Motor neuron (in vitro differentiated cells): ENCODE results near the gene CBX8. TPM values are rescaled to one million over a fixed set of nuclear protein-coding genes. Genes with fewer than 3 reads are reported as not detected.
"Not testable (repeated sequence)": the region's sequence is repeated elsewhere in the genome, so short reads cannot be mapped to it uniquely, and the experiment has no call there.

Source experiments
- ATAC-seq, 8 experiments: fragments of 200-7000 bp; cut with Tn5 transposase; replicated peaks in 6 of 8; 2 replicates each; pipeline ENCODE4 v1.8.0; 2021; ENCODE audit warnings: mild to moderate bottlenecking in 8 of 8, moderate library complexity in 8 of 8
- H3K27ac ChIP-seq, 2 donors: fragments of 250-450 bp; sonication (Bioruptor Pico); 2 replicates each; pipeline ENCODE4 v1.9.0; 2021; ENCODE audit warnings: antibody characterized with exemption in 2 of 2, mild to moderate bottlenecking in 2 of 2, moderate library complexity in 1 of 2
- H3K4me1 ChIP-seq, 2 donors: fragments of 250-450 bp; sonication (Bioruptor Pico); replicated peaks in 1 of 2; 2 replicates each; pipeline ENCODE4 v1.6.1; 2021; ENCODE audit warnings: antibody characterized with exemption in 2 of 2, mild to moderate bottlenecking in 2 of 2, moderate library complexity in 1 of 2
- H3K4me3 ChIP-seq, 5 donors: fragments of 250-450 bp; sonication (Bioruptor Pico); 2 replicates each; pipeline ENCODE4 v1.9.0; 2021; ENCODE audit warnings: antibody characterized with exemption in 5 of 5, mild to moderate bottlenecking in 5 of 5, moderate library complexity in 4 of 5
- WGBS, 10 experiments: fragments of 450-650 bp; shearing (Covaris generic); methylation state at CpG; one replicate each; pipeline ENCODE4 v1.0.0; 2022; 5-methylcytosine and 5-hydroxymethylcytosine counted together
- in situ Hi-C, 9 experiments: fragments of 400-800 bp; cut with MboI; loops; one replicate each; pipeline ENCODE4 v1.15.0; 2021; ENCODE audit warnings: low sequenced_read_pairs in 9 of 9, low pct_unique_long_range_greater_than_20kb in 2 of 9; ENCODE audit not compliant: unreplicated experiment in 9 of 9
- total RNA-seq, 8 experiments: library from RNA; unstranded; fragments of 300-600 nt; gene quantifications; 2 replicates each; pipeline versions ENCODE4 v1.2.3 to v1.2.4, GENCODE V29; 2022

The CBX8 gene
- total RNA-seq, 8 experiments from 2014 or later = 4.4 to 16.4 (median 11.9) TPM

DNA sequence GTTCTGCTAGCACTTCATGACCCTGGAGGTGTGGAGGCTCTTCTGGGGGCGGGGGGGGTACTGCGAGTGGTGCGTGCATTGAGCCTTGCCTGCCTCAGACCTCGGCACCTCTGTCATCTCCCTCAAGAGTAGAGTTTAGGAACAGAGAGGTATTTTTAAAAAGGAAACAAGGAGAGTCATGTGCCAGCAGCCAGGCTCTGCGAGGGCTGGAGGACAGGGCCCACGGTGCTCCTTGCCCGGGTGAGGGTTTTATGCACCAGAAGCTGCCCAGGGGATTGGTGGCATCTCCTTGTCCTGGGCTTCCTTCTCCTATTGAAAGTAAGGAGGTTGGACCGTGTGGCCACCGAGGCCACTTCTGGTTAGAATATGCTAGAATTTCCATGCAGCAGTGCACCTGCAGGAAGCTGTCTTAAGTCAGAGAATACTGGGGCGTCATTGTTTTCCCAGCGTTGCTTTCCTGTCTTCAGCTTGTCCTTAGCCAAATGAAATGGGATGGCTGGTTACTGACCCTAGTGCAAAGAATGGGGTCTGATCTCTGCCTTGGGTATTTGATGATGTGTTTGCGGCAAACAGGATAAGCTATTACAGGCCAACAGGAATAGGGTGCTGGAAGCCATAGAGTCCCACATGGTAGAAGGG is 15.7 kb downstream of the CBX8 start:
- ATAC-seq = no peak
- WGBS, 10 experiments = 77 to 100% (median 92%) methylated on average over 1 to 8 of the region's 12 CpGs; no CpG with 5 or more reads in 3 of the 10 experiments
- Histone ChIP-seq H3K4me1 (peaks cover 12 to 19% of the 10 kb centered on the region in 2 donors), H3K27ac (no peak overlapping the region), H3K4me3 (no peak overlapping the region)
- in situ Hi-C loops = no loop called here

DNA sequence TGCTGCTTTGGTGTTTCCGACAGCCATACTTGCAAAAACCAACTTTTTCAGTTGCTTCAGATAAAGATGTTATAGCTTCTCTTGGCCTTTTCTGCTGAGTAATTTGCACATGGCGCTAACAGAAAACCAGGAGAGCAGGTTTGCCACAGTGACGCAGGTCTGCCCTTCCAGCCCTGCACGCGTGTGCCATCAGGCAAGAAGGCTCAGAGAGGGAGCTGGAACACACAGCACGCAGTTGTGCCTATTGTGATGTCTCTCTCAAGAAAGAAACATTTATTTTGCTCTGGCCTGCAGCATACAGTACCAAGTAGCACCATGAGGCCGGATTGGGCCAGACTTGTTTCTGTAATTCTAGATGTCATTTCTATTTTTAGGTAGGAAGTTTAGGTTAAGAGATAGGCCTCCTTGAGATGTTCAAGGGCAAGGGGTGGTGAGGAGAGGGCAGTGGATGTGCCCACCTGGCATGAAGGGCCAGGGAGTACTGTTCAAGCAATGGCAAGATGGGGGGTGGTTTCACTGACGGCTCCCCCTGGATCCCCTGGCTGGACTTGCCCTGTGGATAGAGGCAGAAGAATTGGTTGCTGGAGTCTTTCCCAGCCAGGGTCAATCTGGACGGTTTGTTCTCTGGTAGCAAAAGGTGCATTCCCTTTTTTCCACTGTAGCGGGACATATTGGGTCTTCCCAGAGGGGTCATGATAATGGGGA is 17.1 kb downstream of the CBX8 start:
- no peak for ATAC-seq
- Histone ChIP-seq H3K27ac (no peak overlapping the region), H3K4me1 (peaks cover 19 to 29% of the 10 kb centered on the region in 2 donors), H3K4me3 (peak overlapping the region; percentile 70 to 90 (median 73))
- in situ Hi-C loops = no loop called here
- 83 to 100% (median 97%) methylated on average over 1 to 6 of the region's 10 CpGs; no CpG with 5 or more reads in 1 of the 10 experiments for WGBS, 10 experiments

DNA sequence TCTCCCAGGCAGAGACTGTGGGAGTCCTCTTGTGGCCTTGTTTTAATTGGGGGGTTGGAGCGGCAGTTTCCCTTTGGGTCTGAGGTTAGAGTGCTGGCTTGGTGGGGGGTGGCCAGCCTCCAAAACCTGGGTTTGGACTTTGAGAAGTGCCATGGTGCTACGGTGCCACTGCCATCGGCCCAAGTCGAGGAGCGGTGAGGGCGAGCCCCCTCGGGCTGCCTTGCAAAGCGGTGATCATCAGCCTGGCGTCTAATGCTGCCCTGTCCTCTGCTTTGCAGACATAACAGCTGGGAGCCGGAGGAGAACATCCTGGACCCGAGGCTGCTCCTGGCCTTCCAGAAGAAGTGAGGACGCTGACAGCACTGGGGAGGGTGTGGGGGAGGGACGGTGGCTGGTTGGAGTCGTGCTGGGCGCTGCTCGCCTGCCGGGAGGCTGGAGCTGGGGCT is 17.8 kb downstream of the CBX8 start:
- 0 to 100% (median 20%) methylated on average over 1 of the region's 17 CpGs; no CpG with 5 or more reads in 5 of the 10 experiments for WGBS, 10 experiments
- H3K27ac ChIP-seq = no peak overlapping the region
- peaks cover 19 to 29% of the 10 kb centered on the region in 2 donors for H3K4me1 ChIP-seq
- peak overlapping the region; percentile 70 to 90 (median 73) for H3K4me3 ChIP-seq
- ATAC-seq = peak in 5 of 8 experiments; percentile 6 to 20 (median 7)
- in situ Hi-C loops = no loop called here

DNA sequence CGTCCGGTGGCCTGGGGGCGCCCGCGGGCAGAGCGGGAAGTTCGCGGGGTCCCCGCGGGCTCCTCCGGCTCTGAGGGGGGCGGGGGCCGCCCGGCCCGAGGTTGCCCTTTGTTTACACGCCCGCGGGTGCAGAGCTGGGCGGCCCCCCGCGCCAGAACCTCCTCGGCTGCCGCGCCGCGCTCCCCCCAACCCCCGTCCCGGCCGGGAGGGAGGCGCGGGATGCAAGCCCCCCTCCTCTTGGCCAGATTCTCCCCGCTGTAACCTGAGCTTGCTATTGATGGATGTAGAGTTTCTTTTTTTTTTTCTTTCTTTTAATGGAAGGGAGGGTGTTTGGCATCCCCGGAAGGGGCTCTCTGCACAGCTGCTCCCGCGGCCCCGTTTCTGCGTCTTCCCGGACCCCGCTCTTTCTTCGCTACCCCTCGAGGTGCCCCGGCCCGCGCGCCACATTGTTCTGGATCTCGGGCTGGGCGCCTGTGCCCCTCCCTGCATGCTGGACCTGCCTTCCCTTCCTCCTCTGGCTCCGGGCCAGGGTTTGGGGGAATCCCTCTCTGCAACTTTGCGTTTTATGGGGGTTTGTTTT is 18.3 kb downstream of the CBX8 start:
- H3K4me1 ChIP-seq = peaks cover 19 to 29% of the 10 kb centered on the region in 2 donors
- in situ Hi-C loops = no loop called here
- peak overlapping the region; percentile 70 to 90 (median 73) for H3K4me3 ChIP-seq
- peak in 6 of 8 experiments; percentile 4 to 53 (median 47) for ATAC-seq
- 0 to 6% (median 3%) methylated on average over 2 to 17 of the region's 49 CpGs; no CpG with 5 or more reads in 6 of the 10 experiments for WGBS, 10 experiments
- peak overlapping the region; percentile 64 to 74 for H3K27ac ChIP-seq

DNA sequence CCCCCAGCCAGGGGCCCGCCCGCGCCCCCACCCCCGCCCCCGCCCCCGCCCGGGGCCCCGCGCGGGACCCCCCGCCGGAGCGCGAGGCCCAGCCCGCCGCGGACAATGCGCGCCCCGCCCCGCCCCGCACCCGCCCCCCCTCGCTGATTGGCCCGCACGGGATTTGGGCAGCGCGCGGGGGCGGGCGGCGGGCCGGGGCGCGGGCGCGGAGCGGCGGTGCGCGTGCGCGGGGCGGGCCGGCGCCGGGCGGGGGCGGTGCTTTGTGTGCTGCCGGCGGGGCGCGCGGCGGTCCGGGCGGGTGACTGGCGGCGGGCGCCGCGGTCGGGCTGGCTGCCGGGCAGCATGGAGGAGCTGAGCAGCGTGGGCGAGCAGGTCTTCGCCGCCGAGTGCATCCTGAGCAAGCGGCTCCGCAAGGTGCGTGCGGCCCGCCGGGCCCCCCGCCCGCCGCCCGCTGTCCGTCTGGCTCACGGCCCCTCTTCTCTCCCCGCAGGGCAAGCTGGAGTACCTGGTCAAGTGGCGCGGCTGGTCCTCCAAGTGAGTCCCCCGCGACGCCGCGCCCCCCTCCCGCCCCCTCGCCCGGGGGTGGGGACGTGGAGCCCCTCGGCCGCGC is 18.9 kb downstream of the CBX8 start, which contains the start of gene CBX2:
Gene CBX2, plus strand, starts transcription at position 255 of the 610 bp plus-strand sequence. Its CDS starts 88 bp downstream, at position 343.
- no CpG with 5 or more reads among the region's 96 CpGs for WGBS, 10 experiments
- H3K4me3 ChIP-seq = peak within 1 kb of the TSS; percentile 70 to 90 (median 73)
- ATAC-seq = peak; percentile 73 to 82 (median 79)
- H3K27ac ChIP-seq = peak within 1 kb of the TSS; percentile 64 to 74
- in situ Hi-C loops = no loop called here
- peaks cover 19 to 29% of the 10 kb centered on the region in 2 donors for H3K4me1 ChIP-seq

DNA sequence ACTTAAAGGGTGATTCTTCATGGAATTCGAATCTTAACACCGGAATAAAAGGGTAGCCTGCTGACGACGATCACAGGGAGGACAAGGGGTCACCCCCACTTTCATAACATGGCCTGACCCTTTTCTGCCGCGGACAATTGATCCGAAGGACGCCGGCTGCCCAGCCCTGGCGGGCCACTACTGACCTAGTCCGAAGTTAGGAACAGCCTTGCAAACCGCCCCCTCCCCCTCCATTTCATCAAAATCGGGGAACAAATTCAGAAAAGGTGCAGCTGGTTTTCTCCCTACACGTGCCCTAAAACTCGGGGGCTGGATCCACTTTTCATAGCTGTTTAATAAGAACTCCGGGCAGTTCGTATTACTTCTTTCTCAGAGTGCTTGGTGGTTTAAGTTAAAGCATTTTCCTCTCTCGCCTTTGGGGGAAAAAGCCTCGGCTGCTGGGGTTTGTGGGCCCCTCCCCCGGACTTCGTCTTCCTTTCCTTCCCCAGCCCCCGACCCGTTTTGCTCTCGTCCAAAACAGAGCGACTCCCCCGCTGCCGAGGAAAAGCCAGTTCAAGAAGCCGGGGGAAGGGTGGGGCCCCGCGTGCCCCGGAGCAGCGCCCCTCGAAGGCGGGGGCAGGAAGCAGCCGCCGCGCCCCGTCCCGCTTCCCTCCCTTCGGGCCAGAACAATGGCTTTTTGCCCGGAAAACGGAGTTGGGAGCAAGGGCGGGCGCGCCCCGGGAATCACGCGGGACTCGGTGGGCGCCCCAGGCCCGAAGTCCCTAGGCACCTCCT is 19.6 kb downstream of the CBX8 start:
- peak overlapping the region in 1 of 2 donors; percentile 65 for H3K27ac ChIP-seq
- WGBS, 10 experiments = 0 to 47% (median 12%) methylated on average over 1 to 21 of the region's 51 CpGs; no CpG with 5 or more reads in 1 of the 10 experiments
- peak overlapping the region; percentile 70 to 90 (median 73) for H3K4me3 ChIP-seq
- ATAC-seq = peak in 5 of 8 experiments; percentile 20 to 82 (median 64)
- peaks cover 19 to 29% of the 10 kb centered on the region in 2 donors for H3K4me1 ChIP-seq
- in situ Hi-C loops = no loop called here

DNA sequence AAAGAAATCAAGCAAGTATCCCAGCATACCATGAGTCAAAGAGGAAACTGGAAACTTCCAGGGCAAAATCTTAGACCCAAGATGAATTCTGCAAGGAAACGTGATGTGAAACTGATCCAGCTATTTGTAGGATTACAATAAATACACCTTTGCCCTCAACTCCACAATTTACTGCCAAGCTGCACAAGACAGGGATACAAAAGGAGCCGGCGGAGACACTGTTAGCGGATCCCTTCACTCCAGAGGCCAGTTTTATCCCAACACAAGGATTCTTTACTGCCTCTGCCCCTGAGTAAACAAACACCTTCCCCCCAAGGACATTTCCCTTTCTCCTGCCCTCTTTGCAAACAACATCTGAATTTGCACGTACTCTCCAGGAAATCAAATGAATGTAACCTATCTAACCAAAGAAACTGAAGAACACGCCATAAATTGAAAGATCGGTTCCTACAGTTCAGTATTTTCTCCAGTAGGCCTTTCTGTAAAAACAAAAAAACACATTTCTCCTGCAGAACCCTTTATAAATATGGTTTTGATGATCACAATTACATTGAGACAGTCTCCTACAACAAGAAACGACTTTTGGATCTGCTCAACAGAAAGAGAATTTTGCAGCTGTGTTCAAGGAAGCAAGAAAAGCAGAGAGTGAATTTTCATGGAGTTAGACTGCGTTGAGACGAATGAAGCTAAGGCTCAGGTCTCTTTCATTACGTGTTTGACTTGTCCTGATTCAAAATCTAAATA is 20.3 kb downstream of the CBX8 start:
- Histone ChIP-seq H3K4me1 (peaks cover 19 to 29% of the 10 kb centered on the region in 2 donors), H3K4me3 (peak overlapping the region in 4 of 5 donors; percentile 70 to 83 (median 72)), H3K27ac (peak overlapping the region in 1 of 2 donors; percentile 65)
- 4 to 86% (median 17%) methylated on average over 2 to 11 of the region's 11 CpGs for WGBS, 10 experiments
- ATAC-seq = no peak
- in situ Hi-C loops = no loop called here

DNA sequence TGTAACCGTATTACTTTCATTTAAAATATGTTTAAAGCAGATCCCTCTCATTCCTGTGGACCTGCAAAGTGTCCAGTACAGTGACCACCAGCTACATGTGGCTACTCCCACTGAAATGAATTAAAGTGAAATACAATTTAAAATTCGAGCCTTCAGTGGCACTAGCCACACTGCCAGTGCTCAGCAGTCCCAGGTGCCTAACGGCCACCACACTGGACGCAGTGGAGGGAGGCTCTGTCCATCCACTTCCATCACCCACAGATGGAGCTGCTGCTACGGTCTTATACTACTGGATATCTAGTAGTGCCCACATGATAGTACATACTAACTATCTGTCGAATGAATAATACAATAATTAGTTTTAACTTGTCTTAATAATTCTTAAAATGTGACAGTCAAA is 21.2 kb downstream of the CBX8 start:
- WGBS, 10 experiments = 31 to 87% (median 60%) methylated on average over 1 to 6 of the region's 6 CpGs
- no peak overlapping the region for H3K4me3 ChIP-seq
- peak in 1 of 8 experiments; percentile 23 for ATAC-seq
- in situ Hi-C loops = no loop called here
- H3K27ac ChIP-seq = no peak overlapping the region
- peaks cover 19 to 29% of the 10 kb centered on the region in 2 donors for H3K4me1 ChIP-seq

DNA sequence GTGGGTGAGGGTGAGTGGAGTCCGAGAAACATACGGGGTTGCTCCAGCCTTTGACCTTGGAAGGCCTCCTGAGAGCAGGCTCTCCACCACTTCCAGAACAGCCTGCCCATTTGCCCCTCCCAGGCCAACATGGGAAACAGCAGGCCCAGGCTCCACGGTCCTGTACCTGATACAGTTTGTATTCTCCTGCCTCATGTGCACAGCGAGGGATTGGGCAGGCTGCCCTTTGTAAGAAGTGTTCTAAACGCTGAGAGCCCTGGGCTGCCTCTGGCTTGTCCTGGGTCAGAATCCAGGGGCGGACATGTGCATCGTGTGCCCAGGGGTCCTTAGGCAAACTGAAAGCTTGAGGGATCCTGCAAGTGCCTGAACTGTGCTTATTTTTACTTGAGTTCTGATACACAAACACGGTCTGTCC is 22.3 kb downstream of the CBX8 start:
- Histone ChIP-seq H3K4me3 (no peak overlapping the region), H3K27ac (no peak overlapping the region), H3K4me1 (peaks cover 19 to 28% of the 10 kb centered on the region in 2 donors)
- in situ Hi-C loops = no loop called here
- WGBS, 10 experiments = 36 to 72% (median 53%) methylated on average over 1 to 5 of the region's 8 CpGs; no CpG with 5 or more reads in 6 of the 10 experiments
- ATAC-seq = peak in 1 of 8 experiments; percentile 3

DNA sequence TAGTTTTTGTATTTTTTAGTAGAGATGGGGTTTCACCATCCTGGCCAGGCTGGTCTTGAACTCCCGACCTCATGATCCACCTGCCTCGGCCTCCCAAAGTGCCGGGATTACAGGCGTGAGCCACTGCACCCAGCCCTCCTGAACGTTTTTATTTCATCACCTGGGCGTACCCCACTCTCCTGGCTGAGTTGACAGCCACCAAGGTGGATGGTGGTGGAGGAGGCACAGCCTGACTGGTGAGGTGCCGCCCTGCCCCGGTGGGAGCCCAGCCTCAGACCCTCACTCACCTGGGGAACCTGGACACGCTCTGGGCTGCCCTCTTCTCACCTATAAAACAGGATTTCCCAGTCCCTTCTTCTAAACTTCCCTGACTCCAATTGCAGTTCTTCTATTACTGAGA is 24.2 kb downstream of the CBX8 start:
- H3K4me3 ChIP-seq, in situ Hi-C loops, H3K27ac ChIP-seq, ATAC-seq: not testable (repeated sequence)
- WGBS, 10 experiments = 36 to 100% (median 89%) methylated on average over 1 to 6 of the region's 9 CpGs; no CpG with 5 or more reads in 5 of the 10 experiments
- H3K4me1 ChIP-seq = peaks cover 19 to 24% of the 10 kb centered on the region in 2 donors

DNA sequence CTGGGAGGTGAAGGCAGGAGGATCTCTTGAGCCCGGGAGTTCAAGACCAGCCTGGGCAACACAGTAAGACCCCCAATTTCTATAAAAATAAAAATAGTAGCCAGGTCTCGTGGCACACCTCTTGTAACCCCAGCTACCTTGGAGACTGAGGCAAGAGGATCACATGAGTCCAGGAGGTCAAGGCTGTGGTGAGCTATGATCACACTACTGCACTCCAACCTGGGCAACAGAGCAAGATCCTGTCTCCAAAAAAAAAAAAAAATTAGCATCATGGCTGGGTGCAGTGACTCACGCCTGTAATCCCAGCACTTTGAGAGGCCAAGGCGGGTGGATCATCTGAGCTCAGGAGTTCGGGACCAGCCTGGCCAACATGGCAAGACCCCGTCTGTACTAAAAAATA is 25.6 kb downstream of the CBX8 start:
- WGBS, 10 experiments = 46 to 100% (median 79%) methylated on average over 1 to 5 of the region's 6 CpGs; no CpG with 5 or more reads in 4 of the 10 experiments
- no peak overlapping the region for H3K27ac ChIP-seq
- in situ Hi-C loops = no loop called here
- no peak for ATAC-seq
- no peak overlapping the region for H3K4me3 ChIP-seq
- peaks cover 7 to 11% of the 10 kb centered on the region in 2 donors for H3K4me1 ChIP-seq
